HCT116 (cell line): Measurements from ENCODE around the gene THSD7A. TPM values are rescaled to one million over a fixed set of nuclear protein-coding genes. Genes with fewer than 3 reads are reported as not detected.

Experiments
- ATAC-seq: fragments of 200-7000 bp; cut with Tn5 transposase; 2 replicates; pipeline ENCODE4 v1.9.1; 2020; ENCODE audit warnings: mild to moderate bottlenecking, moderate library complexity
- BruUV-seq: library from RNA; stranded (reverse); fragments of 400-500 nt; replicated peaks from 2 replicates; lab custom pipeline; 2021; lab: Mats Ljungman, UMichigan
- CTCF ChIA-PET: fragments of 300-600 bp; sonication (Branson Sonifier 250); formaldehyde crosslinking; loops from one replicate; lab custom pipeline; 2021; ENCODE audit warnings: antibody characterized with exemption; lab: Charles Lee
- POLR2A ChIA-PET: fragments of 300-600, 350-600 bp; sonication (Branson Sonifier 250); formaldehyde crosslinking; loops from one replicate; lab custom pipeline; 2021; ENCODE audit warnings: antibody characterized with exemption; lab: Charles Lee
- RAD21 ChIA-PET, 2 experiments: fragments of 300-600 bp; sonication (Branson Sonifier 250); formaldehyde crosslinking; loops; one replicate each; lab custom pipeline; 2023; ENCODE audit warnings: low total read pairs in 2 of 2; ENCODE audit not compliant: uncharacterized antibody in 2 of 2, unreplicated experiment in 2 of 2, low non-redundant PET in 1 of 2; lab: Charles Lee
- DNase-seq: peaks from one replicate; pipeline ENCODE4 v3.0.0-alpha.2; 2010; ENCODE audit warnings: low read depth, low spot score
- H2AFZ ChIP-seq: fragments of 200-600 bp; shearing (Covaris generic), sonication (generic); 2 replicates; pipeline ENCODE4 v1.6.1; 2017; ENCODE audit warnings: low read depth, mixed run types, mixed read lengths, antibody characterized with exemption, low read length; ENCODE audit not compliant: poor library complexity, severe bottlenecking
- H3K27ac ChIP-seq: 2 replicates; pipeline ENCODE4 v1.5.1; 2012; ENCODE audit warnings: low read depth, low read length
- H3K27me3 ChIP-seq: fragments of 200-600 bp; sonication (generic); 2 replicates; pipeline ENCODE4 v1.6.1; 2016; ENCODE audit warnings: mixed run types, low read length, mixed read lengths; ENCODE audit not compliant: insufficient read depth
- H3K36me3 ChIP-seq, 2 experiments: fragments of 200-500 bp in 1 of 2; fragments of 200-600 bp in 1 of 2; sonication (Bioruptor generic) in 1 of 2; sonication (generic) in 1 of 2; 2 replicates each; pipeline versions ENCODE4 v1.5.1 to v1.6.1; 2014 to 2016; ENCODE audit warnings: low read length in 2 of 2, inconsistent platforms in 1 of 2, mixed read lengths in 1 of 2, mixed run types in 1 of 2; ENCODE audit not compliant: insufficient read depth in 2 of 2, control insufficient read depth in 1 of 2
- H3K4me1 ChIP-seq, 2 experiments: fragments of 200-600 bp in 1 of 2; sonication (generic) in 1 of 2; 2 replicates each; pipeline versions ENCODE4 v1.5.1 to v1.6.1; 2012 to 2017; ENCODE audit warnings: low read length in 2 of 2, inconsistent platforms in 1 of 2, mild to moderate bottlenecking in 1 of 2, mixed read lengths in 1 of 2, mixed run types in 1 of 2, moderate library complexity in 1 of 2; ENCODE audit not compliant: insufficient read depth in 2 of 2, control insufficient read depth in 1 of 2
- H3K4me2 ChIP-seq: fragments of 200-600 bp; sonication (generic); 2 replicates; pipeline ENCODE4 v1.6.1; 2017; ENCODE audit warnings: mixed run types, low read length, mixed read lengths
- H3K4me3 ChIP-seq, 2 experiments: fragments of 200-600 bp in 1 of 2; sonication (generic) in 1 of 2; replicated peaks in 1 of 2; 2 replicates each; pipeline ENCODE4 v1.5.1; 2011 to 2016; ENCODE audit warnings: low read length in 2 of 2, control low read depth in 1 of 2, low read depth in 1 of 2, mild to moderate bottlenecking in 1 of 2, mixed read lengths in 1 of 2, mixed run types in 1 of 2
- H3K79me2 ChIP-seq: fragments of 200-600 bp; sonication (generic); 2 replicates; pipeline ENCODE4 v1.6.1; 2017; ENCODE audit warnings: mild to moderate bottlenecking, mixed run types, low read length, moderate library complexity, mixed read lengths; ENCODE audit not compliant: insufficient read depth
- H3K9ac ChIP-seq: fragments of 200-600 bp; sonication (generic); 2 replicates; pipeline ENCODE4 v1.6.1; 2016; ENCODE audit warnings: low read length, mixed read lengths
- H3K9me2 ChIP-seq: fragments of 200-600 bp; sonication (generic), shearing (Covaris generic); 2 replicates; pipeline ENCODE4 v1.6.1; 2017; ENCODE audit warnings: mixed run types, mild to moderate bottlenecking, moderate library complexity; ENCODE audit not compliant: insufficient read depth
- H3K9me3 ChIP-seq, 2 experiments: fragments of 200-500 bp in 1 of 2; fragments of 200-600 bp in 1 of 2; sonication (Bioruptor generic) in 1 of 2; sonication (generic) in 1 of 2; 2 replicates each; pipeline ENCODE4 v1.6.1; 2014 to 2017; ENCODE audit warnings: low read length in 2 of 2, mixed read lengths in 2 of 2, inconsistent platforms in 1 of 2, low read depth in 1 of 2, mild to moderate bottlenecking in 1 of 2, mixed run types in 1 of 2, moderate library complexity in 1 of 2; ENCODE audit not compliant: control insufficient read depth in 1 of 2, insufficient read depth in 1 of 2
- H4K20me1 ChIP-seq: fragments of 200-600 bp; sonication (generic), shearing (Covaris generic); 2 replicates; pipeline ENCODE4 v1.6.1; 2017; ENCODE audit warnings: mixed run types, mild to moderate bottlenecking, moderate library complexity; ENCODE audit not compliant: insufficient read depth
- CEBPB ChIP-seq: IDR thresholded peaks from 2 replicates; pipeline ENCODE4 v1.6.1; 2012; ENCODE audit warnings: low read depth
- EGR1 ChIP-seq: IDR thresholded peaks from 2 replicates; pipeline ENCODE4 v1.6.1; 2012; ENCODE audit warnings: low read depth
- ELF1 ChIP-seq: IDR thresholded peaks from 2 replicates; pipeline ENCODE4 v1.6.1; 2012; ENCODE audit warnings: low read depth, borderline replicate concordance
- EZH2 ChIP-seq: fragments of 200-600 bp; sonication (generic); IDR thresholded peaks from 2 replicates; pipeline ENCODE4 v1.6.1; 2017; ENCODE audit warnings: antibody characterized with exemption, mixed run types
- FOSL1 ChIP-seq: IDR thresholded peaks from 2 replicates; pipeline ENCODE4 v1.6.1; 2012; ENCODE audit warnings: low read depth
- JUND ChIP-seq: IDR thresholded peaks from 2 replicates; pipeline ENCODE4 v1.6.1; 2012
- POLR2A ChIP-seq: IDR thresholded peaks from 2 replicates; pipeline ENCODE4 v1.7.0; 2011; ENCODE audit warnings: borderline replicate concordance; ENCODE audit not compliant: insufficient read depth, insufficient read length; ENCODE audit errors: extremely low read depth
- RAD21 ChIP-seq: IDR thresholded peaks from 2 replicates; pipeline ENCODE4 v1.6.1; 2012; ENCODE audit warnings: low read depth, mild to moderate bottlenecking
- SIN3A ChIP-seq: IDR thresholded peaks from 2 replicates; pipeline ENCODE4 v1.6.1; 2012; ENCODE audit warnings: low read depth
- SP1 ChIP-seq: IDR thresholded peaks from 2 replicates; pipeline ENCODE4 v1.6.1; 2012; ENCODE audit warnings: low read depth
- SRF ChIP-seq: IDR thresholded peaks from 2 replicates; pipeline ENCODE4 v1.6.1; 2012; ENCODE audit warnings: low read depth
- TCF7L2 ChIP-seq: IDR thresholded peaks from 2 replicates; pipeline ENCODE4 v1.7.0; 2011; ENCODE audit warnings: borderline replicate concordance, inconsistent platforms; ENCODE audit not compliant: insufficient read depth, insufficient read length; ENCODE audit errors: extremely low read depth
- YY1 ChIP-seq: IDR thresholded peaks from 2 replicates; pipeline ENCODE4 v1.6.1; 2011; ENCODE audit warnings: low read length, low read depth, moderate library complexity, mild to moderate bottlenecking; ENCODE audit not compliant: insufficient replicate concordance; ENCODE audit errors: extremely low read depth
- ZNF274 ChIP-seq: fragments of 200-500 bp; sonication (Bioruptor generic); IDR thresholded peaks from 2 replicates; pipeline ENCODE4 v1.6.1; 2014; ENCODE audit warnings: mild to moderate bottlenecking, low read depth, low read length, inconsistent platforms
- intact Hi-C: fragments of 100-400 bp; cut with micrococcal nuclease; formaldehyde crosslinking; loops from 2 replicates; pipeline ENCODE4 v1.10.0; 2022
- total RNA-seq: library from RNA; stranded (reverse); gene quantifications from one replicate; pipeline ENCODE4 v1.2.1, GENCODE V29; 2021; ENCODE audit not compliant: unreplicated experiment
- TF ChIP-seq, protein P1 (sequence below): IDR thresholded peaks from 2 replicates; pipeline ENCODE4 v1.6.1; 2011; ENCODE audit warnings: mild to moderate bottlenecking, low read length, moderate library complexity; ENCODE audit not compliant: insufficient replicate concordance; ENCODE audit errors: extremely low read depth
- TF ChIP-seq, protein P2 (sequence below), 3 experiments: fragments of 200-600 bp in 1 of 3; sonication (generic) in 1 of 3; IDR thresholded peaks in 2 of 3; conservative IDR thresholded peaks in 1 of 3; 2 replicates each; pipeline ENCODE4 v1.5.1; 2012 to 2017; ENCODE audit warnings: low read depth in 2 of 3, low read length in 2 of 3, antibody characterized with exemption in 1 of 3, borderline replicate concordance in 1 of 3, control low read depth in 1 of 3, mild to moderate bottlenecking in 1 of 3, mixed read lengths in 1 of 3, mixed run types in 1 of 3, moderate library complexity in 1 of 3; ENCODE audit not compliant: insufficient read depth in 1 of 3
- TF ChIP-seq, protein P3 (sequence below): IDR thresholded peaks from 2 replicates; pipeline ENCODE4 v1.6.1; 2012; ENCODE audit warnings: low read depth
- TF ChIP-seq, protein P4 (sequence below): IDR thresholded peaks from 2 replicates; pipeline ENCODE4 v1.6.1; 2012

Gene THSD7A
- total RNA-seq, 1 experiment from 2014 or later: 0.05 TPM

DNA sequence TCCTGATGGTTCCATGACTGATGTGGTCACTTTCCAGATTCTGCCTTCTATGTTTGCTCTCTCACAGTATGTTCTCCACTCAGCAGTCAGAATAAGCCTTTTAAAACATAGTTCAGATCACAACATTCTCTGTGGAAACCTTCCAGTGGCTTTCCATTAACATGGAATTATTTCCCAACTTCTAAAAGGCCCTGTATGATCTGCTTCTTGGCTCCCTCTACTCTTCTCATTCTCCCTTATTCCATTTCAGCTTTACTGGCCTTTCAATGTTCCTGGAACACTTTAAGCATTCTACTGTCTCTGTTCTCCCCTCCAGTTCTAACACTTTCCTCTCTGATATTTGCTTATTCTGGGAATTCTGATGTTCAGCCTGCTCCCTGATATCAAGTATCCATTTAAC, 325.6 kb downstream of the THSD7A start:
- no peak for DNase-seq
- Histone ChIP-seq H3K79me2 (no peaks in the 10 kb centered on the region), H3K4me1 (no peaks in the 10 kb centered on the region), H2AFZ (no peak overlapping the region), H3K9ac (no peak overlapping the region)
- intact Hi-C loops: no loop called here
- POLR2A ChIA-PET: no interaction called here
- BruUV-seq: no TSS peak
- CTCF ChIA-PET: no interaction called here
- no peak for TF ChIP-seq FOSL1
- no peak for TF ChIP-seq TCF7L2
- TF ChIP-seq ELF1: no peak
- no peak for TF ChIP-seq EZH2
- TF ChIP-seq YY1: no peak
- no peak for TF ChIP-seq CEBPB
- TF ChIP-seq, protein P1, sequence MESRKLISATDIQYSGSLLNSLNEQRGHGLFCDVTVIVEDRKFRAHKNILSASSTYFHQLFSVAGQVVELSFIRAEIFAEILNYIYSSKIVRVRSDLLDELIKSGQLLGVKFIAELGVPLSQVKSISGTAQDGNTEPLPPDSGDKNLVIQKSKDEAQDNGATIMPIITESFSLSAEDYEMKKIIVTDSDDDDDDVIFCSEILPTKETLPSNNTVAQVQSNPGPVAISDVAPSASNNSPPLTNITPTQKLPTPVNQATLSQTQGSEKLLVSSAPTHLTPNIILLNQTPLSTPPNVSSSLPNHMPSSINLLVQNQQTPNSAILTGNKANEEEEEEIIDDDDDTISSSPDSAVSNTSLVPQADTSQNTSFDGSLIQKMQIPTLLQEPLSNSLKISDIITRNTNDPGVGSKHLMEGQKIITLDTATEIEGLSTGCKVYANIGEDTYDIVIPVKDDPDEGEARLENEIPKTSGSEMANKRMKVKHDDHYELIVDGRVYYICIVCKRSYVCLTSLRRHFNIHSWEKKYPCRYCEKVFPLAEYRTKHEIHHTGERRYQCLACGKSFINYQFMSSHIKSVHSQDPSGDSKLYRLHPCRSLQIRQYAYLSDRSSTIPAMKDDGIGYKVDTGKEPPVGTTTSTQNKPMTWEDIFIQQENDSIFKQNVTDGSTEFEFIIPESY: no peak
- TF ChIP-seq, protein P2, sequence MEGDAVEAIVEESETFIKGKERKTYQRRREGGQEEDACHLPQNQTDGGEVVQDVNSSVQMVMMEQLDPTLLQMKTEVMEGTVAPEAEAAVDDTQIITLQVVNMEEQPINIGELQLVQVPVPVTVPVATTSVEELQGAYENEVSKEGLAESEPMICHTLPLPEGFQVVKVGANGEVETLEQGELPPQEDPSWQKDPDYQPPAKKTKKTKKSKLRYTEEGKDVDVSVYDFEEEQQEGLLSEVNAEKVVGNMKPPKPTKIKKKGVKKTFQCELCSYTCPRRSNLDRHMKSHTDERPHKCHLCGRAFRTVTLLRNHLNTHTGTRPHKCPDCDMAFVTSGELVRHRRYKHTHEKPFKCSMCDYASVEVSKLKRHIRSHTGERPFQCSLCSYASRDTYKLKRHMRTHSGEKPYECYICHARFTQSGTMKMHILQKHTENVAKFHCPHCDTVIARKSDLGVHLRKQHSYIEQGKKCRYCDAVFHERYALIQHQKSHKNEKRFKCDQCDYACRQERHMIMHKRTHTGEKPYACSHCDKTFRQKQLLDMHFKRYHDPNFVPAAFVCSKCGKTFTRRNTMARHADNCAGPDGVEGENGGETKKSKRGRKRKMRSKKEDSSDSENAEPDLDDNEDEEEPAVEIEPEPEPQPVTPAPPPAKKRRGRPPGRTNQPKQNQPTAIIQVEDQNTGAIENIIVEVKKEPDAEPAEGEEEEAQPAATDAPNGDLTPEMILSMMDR (IDR thresholded peaks at IDR 0.05 in 2 of 3, conservative IDR thresholded peaks at IDR 0.05 in 1 of 3; ENCODE audit: borderline replicate concordance in 1 of 3, insufficient read depth in 1 of 3, low read depth in 2 of 3, low read length in 2 of 3): no peak
- TF ChIP-seq SIN3A: no peak
- TF ChIP-seq POLR2A: no peak
- no peak for TF ChIP-seq RAD21
- no peak for TF ChIP-seq SP1
- TF ChIP-seq, protein P3, sequence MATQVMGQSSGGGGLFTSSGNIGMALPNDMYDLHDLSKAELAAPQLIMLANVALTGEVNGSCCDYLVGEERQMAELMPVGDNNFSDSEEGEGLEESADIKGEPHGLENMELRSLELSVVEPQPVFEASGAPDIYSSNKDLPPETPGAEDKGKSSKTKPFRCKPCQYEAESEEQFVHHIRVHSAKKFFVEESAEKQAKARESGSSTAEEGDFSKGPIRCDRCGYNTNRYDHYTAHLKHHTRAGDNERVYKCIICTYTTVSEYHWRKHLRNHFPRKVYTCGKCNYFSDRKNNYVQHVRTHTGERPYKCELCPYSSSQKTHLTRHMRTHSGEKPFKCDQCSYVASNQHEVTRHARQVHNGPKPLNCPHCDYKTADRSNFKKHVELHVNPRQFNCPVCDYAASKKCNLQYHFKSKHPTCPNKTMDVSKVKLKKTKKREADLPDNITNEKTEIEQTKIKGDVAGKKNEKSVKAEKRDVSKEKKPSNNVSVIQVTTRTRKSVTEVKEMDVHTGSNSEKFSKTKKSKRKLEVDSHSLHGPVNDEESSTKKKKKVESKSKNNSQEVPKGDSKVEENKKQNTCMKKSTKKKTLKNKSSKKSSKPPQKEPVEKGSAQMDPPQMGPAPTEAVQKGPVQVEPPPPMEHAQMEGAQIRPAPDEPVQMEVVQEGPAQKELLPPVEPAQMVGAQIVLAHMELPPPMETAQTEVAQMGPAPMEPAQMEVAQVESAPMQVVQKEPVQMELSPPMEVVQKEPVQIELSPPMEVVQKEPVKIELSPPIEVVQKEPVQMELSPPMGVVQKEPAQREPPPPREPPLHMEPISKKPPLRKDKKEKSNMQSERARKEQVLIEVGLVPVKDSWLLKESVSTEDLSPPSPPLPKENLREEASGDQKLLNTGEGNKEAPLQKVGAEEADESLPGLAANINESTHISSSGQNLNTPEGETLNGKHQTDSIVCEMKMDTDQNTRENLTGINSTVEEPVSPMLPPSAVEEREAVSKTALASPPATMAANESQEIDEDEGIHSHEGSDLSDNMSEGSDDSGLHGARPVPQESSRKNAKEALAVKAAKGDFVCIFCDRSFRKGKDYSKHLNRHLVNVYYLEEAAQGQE: no peak
- TF ChIP-seq SRF: no peak
- no peak for TF ChIP-seq ZNF274
- no peak for TF ChIP-seq EGR1
- no peak for TF ChIP-seq JUND
- TF ChIP-seq, protein P4, sequence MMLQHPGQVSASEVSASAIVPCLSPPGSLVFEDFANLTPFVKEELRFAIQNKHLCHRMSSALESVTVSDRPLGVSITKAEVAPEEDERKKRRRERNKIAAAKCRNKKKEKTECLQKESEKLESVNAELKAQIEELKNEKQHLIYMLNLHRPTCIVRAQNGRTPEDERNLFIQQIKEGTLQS: no peak
- TF ChIP-seq, all 23 proteins: peak for 0
- no peaks in the 10 kb centered on the region for H3K36me3 ChIP-seq
- no peaks in the 10 kb centered on the region for H4K20me1 ChIP-seq
- no peak overlapping the region for H3K4me3 ChIP-seq
- H3K9me2 ChIP-seq: no peaks in the 10 kb centered on the region
- no peaks in the 10 kb centered on the region for H3K9me3 ChIP-seq
- no peaks in the 10 kb centered on the region for H3K27me3 ChIP-seq
- RAD21 ChIA-PET: no interaction called here
- no peak overlapping the region for H3K27ac ChIP-seq
- no peak for ATAC-seq
- H3K4me2 ChIP-seq: no peak overlapping the region
